Esophagus (tissue), 2 donors: ENCODE results near the gene SCGB1C2. TPM values are rescaled to one million over a fixed set of nuclear protein-coding genes. Genes with fewer than 3 reads are reported as not detected.

Experiments used
- polyA plus RNA-seq, 2 donors: library from polyadenylated mRNA; stranded (reverse); fragments of 200-250 nt; gene quantifications; one replicate each; pipeline ENCODE4 v1.2.3, GENCODE V29; 2013
- donor health status: healthy with polysubstance abuse.
- donor health status: Bipolar disorder and iron deficiency.

The SCGB1C2 gene
- polyA plus RNA-seq, 2 donors: not detected

Other genes starting within 250 kb of the SCGB1C2 start
- gene DOC2B, start 44.1 kb downstream of the SCGB1C2 start, polyA plus RNA-seq: 10 to 100 TPM in 1 of 2 donors, 1 to 10 TPM in 1; 2.0 to 14.5 TPM
- gene RPH3AL, start 215.2 kb downstream of the SCGB1C2 start, polyA plus RNA-seq: 1 to 10 TPM; 3.2 to 6.1 TPM